Endothelial cell (in vitro differentiated cells): ENCODE data around the gene RBM38. TPM values are rescaled to one million over a fixed set of nuclear protein-coding genes. Genes with fewer than 3 reads are reported as not detected.

Source experiments
- DNase-seq: peaks from one replicate; pipeline ENCODE4 v3.0.0; 2021; ENCODE audit warnings: low spot score
- H3K27ac Mint-ChIP-seq: one replicate; pipeline ENCODE4 v1.8.0; 2021; ENCODE audit warnings: mixed read lengths, inconsistent platforms; ENCODE audit not compliant: unreplicated experiment
- H3K27me3 Mint-ChIP-seq: one replicate; pipeline ENCODE4 v1.8.0; 2021; ENCODE audit warnings: mild to moderate bottlenecking, moderate library complexity, mixed read lengths, inconsistent platforms; ENCODE audit not compliant: unreplicated experiment
- H3K36me3 Mint-ChIP-seq: one replicate; pipeline ENCODE4 v1.8.0; 2021; ENCODE audit warnings: mild to moderate bottlenecking, low read depth, mixed read lengths, inconsistent platforms; ENCODE audit not compliant: unreplicated experiment
- H3K4me1 Mint-ChIP-seq: one replicate; pipeline ENCODE4 v1.8.0; 2021; ENCODE audit warnings: mild to moderate bottlenecking, mixed read lengths, inconsistent platforms; ENCODE audit not compliant: unreplicated experiment
- H3K4me3 Mint-ChIP-seq: one replicate; pipeline ENCODE4 v1.8.0; 2021; ENCODE audit warnings: mild to moderate bottlenecking, mixed read lengths, inconsistent platforms; ENCODE audit not compliant: unreplicated experiment
- H3K9me3 Mint-ChIP-seq: one replicate; pipeline ENCODE4 v1.8.0; 2021; ENCODE audit warnings: mixed read lengths, inconsistent platforms; ENCODE audit not compliant: unreplicated experiment
- CTCF ChIP-seq: fragments of 200-600 bp; sonication (generic); IDR thresholded peaks from one replicate; pipeline ENCODE4 v1.5.0; 2021; ENCODE audit warnings: antibody characterized with exemption; ENCODE audit not compliant: unreplicated experiment
- total RNA-seq: library from RNA; stranded (reverse); fragmentation: NEBNext Ultra II Directional; extraction: Animal tissue kit (Norgen Biotek cat#: 25700); gene quantifications from one replicate; pipeline ENCODE4 v1.2.1, GENCODE V29; 2021; ENCODE audit not compliant: unreplicated experiment

The RBM38 gene
- total RNA-seq, 1 donor from 2014 or later: 23.6 TPM

GRCh38 chr20:57380081-57380750 is 11.0 kb upstream of the RBM38 start:
- TF ChIP-seq CTCF: no peak
- H3K9me3 Mint-ChIP-seq: no peaks in the 10 kb centered on the region
- peaks cover 9% of the 10 kb centered on the region for H3K27me3 Mint-ChIP-seq
- DNase-seq: no peak
- peaks cover 29% of the 10 kb centered on the region for H3K36me3 Mint-ChIP-seq
- H3K4me1 Mint-ChIP-seq: peaks cover 17% of the 10 kb centered on the region
- H3K27ac Mint-ChIP-seq: no peak overlapping the region
- no peak overlapping the region for H3K4me3 Mint-ChIP-seq

- peak; percentile 85 for TF ChIP-seq CTCF
- H3K27ac Mint-ChIP-seq: no peak overlapping the region
Observed at GRCh38 chr20:57381596-57382503, 9.3 kb upstream of the RBM38 start.

GRCh38 chr20:57382516-57382915 is 8.7 kb upstream of the RBM38 start:
- Mint-ChIP-seq H3K4me3 (no peak overlapping the region), H3K36me3 (peaks cover 10% of the 10 kb centered on the region), H3K4me1 (peaks cover 3% of the 10 kb centered on the region), H3K27ac (no peak overlapping the region), H3K27me3 (peaks cover 4% of the 10 kb centered on the region), H3K9me3 (no peaks in the 10 kb centered on the region)
- DNase-seq: no peak
- no peak for TF ChIP-seq CTCF

More at GRCh38 chr20:57381596-57382503, 9.3 kb upstream of the RBM38 start:
- H3K36me3 Mint-ChIP-seq: peaks cover 14% of the 10 kb centered on the region
- peaks cover 4% of the 10 kb centered on the region for H3K27me3 Mint-ChIP-seq
- no peaks in the 10 kb centered on the region for H3K9me3 Mint-ChIP-seq
- peak; percentile 87 for DNase-seq
- H3K4me3 Mint-ChIP-seq: no peak overlapping the region
- peaks cover 3% of the 10 kb centered on the region for H3K4me1 Mint-ChIP-seq

- no peak for DNase-seq
- H3K36me3 Mint-ChIP-seq: peaks cover 3% of the 10 kb centered on the region
- no peak for TF ChIP-seq CTCF
- H3K9me3 Mint-ChIP-seq: no peaks in the 10 kb centered on the region
- H3K4me3 Mint-ChIP-seq: no peak overlapping the region
- peaks cover 3% of the 10 kb centered on the region for H3K4me1 Mint-ChIP-seq
- H3K27me3 Mint-ChIP-seq: peaks cover 5% of the 10 kb centered on the region
- no peak overlapping the region for H3K27ac Mint-ChIP-seq
Observed at GRCh38 chr20:57383447-57384347, 7.5 kb upstream of the RBM38 start.
